ENCODE measurements around the gene ZC3H7A.
"Not testable (repeated sequence)": the region's sequence is repeated elsewhere in the genome, so short reads cannot be mapped to it uniquely, and the experiment has no call there.

Gene ZC3H7A

DNA sequence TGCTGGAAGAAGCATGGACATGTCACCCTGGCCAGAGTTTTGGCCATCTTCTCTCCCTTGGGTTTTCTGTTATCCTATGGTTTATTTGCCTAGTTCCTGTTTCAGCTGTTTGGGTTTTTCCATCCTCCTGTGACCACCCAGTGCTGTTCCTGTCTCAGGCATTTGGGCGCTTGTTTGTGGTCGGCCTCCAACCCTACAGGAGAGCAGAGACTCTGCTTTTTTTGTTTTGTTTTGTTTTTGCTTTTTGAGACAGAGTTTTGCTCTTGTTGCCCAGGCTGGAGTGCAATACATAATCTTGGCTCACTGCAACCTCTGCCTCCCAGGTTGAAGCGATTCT lies 3.3 kb upstream of the ZC3H7A start:
- no peak for DNase-seq

DNA sequence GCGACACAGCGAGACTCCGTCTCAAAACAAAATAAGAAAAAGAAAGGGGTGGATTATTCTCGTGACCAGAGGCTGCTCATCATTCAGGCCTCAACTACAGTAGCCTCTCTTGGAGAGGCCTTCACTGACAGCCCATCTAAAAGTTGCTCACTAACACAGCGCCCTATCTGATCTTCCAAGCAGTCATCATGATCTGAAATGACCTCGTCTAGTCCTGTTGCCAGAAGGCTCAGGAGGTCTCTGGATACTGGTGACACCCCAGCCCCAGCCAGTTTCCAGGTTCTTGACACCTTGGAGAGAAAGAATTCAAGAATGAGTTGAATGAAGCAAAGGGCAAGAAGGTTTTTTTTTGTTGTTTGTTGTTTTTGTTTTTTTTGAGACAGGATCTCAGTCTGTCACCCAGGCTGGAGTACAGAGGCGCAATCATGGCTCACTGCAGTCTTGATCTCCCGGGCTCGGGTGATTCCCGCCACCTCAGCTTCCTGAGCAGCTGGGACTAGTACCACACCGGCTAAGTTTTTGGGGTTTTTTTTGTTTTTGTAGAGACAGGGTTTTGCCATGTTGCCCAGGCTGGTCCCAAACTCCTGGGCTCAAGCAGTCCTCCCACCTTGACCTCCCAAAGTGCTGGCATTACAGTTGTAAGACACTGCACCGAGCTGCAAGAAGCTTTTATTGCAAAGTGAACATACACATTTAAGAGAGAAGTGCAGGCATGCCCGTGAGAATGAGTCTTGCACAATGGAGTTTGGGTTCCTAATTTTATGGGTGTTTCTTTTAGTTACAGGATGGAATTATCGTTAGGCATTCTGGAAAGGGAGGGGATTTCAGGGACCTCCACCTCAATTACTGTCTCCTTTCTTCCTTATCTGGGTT lies 2.7 kb upstream of the ZC3H7A start:
- DNase-seq = no peak

DNA sequence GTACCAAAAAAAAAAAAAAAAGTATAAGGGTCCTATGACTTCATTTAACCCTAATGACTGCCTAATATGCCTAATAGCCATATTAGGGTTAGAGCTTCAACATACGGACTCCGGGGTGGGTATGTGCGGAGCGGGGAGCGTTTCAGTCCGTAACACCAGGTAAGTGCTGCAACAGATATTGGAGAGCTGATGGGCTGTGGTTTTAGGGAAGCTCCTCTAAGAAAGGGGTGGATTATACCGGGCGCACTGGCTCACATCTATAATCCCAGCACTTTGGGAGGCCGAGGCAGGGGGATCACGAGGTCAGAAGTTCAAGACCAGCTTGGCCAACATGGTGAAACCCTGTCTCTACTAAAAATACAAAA lies 1.9 kb upstream of the ZC3H7A start:
- DNase-seq = no peak

DNA sequence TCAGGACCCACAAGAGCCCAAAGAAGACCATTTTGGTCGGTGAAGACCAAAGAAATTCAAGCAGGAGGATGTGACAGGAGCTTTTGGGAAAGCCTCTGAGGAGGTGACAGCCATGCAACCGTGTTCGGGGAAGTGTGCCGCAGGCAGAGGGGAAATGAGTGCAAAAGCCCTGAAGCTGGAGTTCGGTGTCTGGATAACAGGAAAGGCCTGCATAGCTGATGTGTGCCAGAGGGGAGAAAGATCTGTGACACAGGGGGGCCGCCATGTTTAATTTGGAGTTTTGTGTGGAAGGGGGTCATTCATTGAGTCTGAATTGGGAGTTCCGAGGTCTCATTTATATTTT lies 870 bp upstream of the ZC3H7A start:
- DNase-seq = peak; percentile 32

DNA sequence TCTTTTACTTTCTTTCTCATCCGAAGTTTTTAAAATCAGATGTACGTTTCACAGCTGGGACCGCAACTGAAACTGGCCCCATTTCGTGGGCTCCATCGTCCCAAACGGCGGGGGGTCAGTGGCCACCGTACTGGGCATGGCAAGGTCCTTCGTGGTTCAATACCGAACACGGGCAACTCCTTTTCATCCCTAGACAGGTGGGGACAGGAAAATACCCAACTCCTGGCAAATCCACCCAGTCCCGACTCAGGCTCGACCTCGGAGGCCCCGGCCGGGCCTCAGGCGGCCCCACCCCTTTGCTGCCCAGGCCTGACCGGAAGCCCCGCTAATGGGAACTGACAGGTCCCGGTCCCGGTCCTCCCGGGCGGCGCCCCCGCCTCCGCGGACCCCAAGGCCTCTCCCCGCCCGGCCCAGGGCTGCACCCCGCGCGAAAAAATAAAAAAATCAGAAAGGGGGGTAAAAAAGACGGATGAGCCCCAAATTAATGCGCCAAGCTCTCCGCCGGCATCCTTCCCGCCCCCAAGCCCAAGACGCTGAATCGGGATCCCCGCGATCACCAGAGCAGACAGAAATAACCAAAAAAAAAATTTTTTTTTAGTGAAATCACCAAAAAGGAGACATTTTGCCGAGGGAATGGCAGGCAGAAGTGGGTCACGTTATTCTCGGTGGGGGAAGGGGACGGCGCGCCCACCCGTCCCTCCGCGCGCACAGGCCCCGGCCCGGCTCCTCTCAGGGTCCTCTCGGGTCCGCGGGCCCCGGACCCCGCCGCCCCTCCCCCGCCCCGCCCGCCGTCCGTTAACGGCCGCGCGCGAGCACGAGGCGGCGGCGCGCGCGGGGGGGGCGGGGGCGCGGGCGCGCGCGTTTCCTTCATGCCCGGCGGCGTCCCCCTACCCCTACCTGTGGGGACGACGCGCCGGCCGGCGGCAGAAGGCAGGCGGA lies 562 bp downstream of the ZC3H7A start:
- DNase-seq = peak; percentile 63

DNA sequence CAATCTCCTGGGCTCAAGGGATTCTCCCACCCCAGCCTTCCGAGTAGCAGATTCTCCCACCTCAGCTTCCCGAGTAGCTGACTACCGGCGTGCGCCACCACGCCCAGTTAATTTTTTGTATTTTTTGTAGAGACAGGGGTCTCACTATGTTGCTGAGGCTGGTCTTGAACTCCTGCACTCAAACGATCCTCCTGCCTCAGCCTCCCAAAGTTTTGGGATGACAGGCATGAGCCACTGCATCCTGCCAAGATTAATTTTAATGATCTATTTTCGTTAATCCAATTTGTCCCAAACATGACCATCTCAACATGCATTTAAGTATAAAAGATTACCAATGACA lies 1.2 kb downstream of the ZC3H7A start:
- DNase-seq = no peak

DNA sequence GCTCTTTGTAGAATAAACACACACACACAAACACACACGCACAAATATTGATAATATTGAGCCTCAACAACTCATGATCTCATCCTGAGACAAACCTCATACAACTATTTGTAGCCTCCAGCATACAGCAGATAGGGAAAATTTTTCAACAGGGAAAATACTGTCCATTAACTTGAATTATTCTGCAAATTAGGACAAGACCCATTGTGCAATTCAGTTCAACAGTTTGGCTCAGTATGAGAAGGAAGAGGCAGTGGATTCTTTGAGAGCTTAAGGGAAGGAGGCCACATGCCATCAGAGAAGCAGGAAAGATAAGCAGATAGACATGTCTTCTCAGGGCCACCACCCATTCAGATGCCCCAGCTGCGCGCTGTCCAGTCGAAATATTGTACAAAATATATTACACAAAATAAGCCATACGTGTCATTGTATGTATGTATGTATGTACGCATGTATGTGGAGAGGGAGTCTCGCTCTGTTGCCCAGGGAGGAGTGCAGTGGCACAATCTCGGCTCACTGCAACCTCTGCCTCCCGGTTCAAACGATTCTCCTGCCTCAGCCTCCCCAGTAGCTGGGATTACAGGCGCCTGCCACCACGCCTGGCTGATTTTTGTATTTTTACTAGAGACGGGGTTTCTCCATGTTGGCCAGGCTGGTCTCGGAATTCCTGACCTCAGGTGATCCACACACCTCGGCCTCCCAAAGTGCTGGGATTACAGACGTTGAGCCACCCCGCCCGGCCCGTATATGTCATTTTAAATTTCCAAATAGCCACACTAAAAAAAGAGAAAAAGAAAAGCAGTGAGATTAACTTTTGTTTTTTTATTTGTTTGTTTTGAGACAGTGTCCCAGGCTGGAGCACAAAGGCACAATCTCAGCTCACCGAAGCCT lies 1.8 kb downstream of the ZC3H7A start:
- DNase-seq = peak; percentile 1

DNA sequence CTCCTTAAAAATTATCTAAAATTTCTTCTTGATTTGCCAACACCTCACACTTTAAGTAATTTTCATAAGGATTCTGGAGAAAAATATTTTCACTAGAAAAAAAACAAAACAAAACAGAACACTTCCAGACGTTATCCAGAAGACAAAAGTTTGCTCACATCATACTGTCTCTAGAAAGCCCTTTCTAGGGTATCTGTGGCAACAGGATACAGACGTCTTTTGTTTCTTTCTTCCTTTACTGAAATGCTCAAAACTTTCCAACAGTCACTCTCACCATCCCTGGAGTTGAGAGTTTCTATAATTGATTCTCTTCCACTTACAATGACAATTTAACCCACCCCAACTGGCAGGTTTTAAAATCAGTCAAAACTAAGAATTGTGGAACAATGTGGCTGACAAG lies 2.6 kb downstream of the ZC3H7A start:
- no peak for DNase-seq

DNA sequence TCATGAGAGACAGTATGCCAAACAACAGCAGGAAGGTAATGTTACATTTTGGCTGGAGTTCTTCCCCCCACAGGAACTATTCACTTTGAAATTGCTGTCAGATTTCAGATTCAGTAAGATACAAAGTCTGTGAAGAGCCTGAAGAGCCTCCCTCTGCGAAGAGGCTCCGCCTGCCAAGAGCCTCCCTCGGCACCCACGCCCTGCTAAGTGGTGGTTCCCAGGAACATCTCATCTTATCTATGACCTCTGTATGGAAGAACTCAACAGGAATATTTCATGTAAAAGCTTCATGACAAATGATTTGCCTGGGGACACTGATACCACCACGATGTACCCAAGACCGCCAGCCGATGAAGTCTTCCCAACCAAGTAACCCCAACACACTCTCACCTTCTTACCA lies 3.2 kb downstream of the ZC3H7A start:
- no peak for DNase-seq

DNA sequence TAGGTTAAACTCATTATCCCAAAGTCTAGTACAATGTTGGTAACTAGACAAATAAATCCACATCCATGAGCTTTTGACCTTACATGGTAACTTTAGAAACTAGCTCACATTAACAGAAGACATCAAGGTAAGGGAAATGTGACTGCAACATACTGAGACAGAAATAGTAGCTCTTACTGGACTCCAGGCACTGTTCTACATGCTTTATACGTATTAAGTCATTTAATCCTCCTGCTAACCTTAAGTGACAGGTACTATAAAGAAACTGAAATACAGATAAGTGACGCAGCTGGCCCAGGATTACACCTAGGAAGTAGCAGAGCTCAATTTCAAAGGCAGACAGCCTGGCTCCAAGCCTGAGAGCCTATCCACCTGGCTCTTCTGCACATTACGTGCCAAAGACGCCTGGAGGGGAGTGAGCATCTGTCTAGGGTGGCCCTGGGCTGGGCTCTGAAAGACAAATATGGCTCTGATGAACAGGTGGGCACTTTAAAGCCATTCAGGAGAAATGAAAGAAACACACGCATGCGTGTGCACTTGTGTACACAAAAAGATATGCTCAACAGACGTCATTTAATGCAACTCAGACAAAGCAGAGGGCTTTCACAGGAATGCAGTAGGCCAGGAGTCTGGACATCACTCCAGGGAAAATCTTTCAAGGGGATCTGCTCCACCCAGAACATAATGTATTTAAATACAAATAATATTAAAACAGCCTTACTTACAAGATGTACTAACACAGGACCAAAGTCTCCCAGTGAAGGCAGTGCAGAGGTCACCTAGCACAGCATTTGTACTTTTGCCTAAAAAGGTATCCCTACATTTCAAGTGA lies 4.4 kb downstream of the ZC3H7A start:
- no peak for DNase-seq

DNA sequence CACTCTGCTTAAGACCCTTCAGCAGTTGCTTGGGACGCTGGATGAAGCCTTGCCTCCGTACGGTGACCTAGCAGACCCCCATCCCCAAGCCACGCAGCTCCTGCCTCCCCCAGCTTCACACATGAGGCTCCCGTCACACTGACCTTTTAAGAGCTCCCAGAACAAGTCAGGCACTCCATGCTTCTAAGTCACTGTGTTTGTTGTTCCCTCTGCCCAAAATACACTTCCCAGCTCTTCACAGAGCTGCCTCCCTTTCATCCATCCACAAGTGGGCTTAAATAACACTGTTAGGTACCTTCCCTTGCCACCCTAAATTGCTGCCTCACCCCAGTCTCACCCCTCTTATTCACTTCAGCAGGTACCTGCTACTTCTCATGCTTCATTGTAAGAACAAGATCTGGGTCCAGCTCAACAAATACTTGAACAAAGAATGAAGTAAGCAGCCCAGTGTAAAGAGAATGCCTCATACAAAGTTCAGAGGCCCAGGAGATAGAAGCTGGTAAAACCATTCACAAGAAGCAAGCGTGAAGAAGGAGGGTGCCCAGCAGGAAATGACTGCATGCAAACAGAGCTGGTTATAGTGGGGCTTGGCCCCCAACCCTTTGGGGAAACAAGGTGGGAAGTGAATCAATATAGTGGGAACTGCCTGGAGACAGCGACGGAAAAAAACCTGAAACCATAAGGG lies 5.8 kb downstream of the ZC3H7A start:
- DNase-seq = no peak

DNA sequence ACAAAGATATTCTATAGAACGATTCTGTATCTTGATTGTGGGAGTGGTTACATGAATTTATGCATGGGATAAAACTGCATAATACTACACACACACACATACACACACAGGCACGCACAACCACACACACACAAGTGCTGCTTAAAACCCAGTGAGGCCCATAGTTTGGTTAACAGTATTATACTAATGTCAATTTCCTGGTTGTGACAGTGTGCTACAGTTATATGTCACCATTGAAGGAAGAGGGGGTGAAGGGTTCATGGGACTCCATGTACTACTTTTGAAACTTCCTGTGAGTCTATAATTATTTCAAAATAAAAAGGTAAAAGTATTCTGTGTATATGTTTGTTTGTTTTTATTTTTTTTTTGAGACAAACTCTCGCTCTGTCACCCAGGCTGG lies 8.1 kb downstream of the ZC3H7A start:
- no peak for DNase-seq

DNA sequence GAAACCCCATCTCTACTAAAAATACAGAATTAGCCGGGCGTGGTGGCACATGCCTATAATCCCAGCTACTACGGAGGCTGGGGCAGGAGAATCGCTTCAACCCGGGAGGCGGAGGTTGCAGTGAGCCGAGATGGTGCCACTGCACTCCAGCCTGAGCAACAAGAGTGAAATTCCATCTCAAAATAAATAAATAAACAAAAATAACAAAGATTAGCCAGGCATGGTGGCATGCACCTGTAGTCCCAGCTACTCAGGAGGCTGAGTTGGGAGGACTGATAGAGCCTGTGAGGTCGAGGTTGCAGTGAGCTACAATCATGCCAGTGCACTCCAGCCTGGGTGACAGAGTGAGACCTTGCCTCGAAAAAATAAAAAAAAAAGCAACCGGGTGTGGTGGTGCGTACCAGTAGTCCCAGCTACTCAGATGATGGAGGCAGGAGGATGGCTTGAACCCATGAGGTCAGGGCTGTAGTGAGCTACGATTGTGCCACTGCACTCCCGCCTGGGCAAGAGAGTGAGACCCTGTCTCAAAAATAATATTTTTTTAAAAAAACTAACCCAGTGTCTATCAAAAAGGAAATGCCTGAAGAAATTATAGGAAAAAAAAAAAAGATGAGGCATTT lies 12.0 kb downstream of the ZC3H7A start:
- not testable (repeated sequence) for DNase-seq

DNA sequence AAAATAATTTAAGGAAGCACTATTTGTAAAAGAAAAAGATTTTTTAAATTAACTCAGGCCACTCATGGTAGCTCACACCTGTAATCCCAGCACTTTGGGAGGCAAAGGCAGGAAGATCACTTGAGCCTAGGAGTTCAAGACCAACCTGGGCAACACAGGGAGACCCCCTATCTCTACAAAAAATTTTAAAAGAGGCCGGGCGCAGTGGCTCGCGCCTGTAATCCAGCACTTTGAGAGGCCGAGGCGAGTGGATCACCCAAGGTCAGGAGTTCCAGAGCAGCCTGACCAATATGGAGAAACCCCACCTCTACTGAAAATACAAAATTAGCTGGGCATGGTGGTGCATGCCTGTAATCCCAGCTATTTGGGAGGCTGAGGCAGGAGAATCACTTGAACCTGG lies 12.7 kb downstream of the ZC3H7A start:
- DNase-seq = not testable (repeated sequence)

DNA sequence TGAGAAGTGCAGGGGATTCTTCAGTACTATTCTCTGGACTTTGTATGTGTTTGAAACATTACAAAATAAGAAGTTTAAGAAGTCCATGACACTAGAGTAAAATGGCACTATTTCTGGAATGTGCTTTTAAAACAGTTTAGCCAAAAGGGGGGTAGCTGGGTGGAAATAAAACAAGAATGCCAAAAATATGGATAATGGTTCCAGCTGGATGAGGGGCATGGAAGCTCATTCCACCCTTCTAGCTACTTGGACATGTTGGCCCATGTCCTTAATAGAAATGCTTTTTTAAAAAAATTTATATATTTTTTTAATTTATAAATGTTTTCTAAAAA lies 13.1 kb downstream of the ZC3H7A start:
- DNase-seq = peak; percentile 17

DNA sequence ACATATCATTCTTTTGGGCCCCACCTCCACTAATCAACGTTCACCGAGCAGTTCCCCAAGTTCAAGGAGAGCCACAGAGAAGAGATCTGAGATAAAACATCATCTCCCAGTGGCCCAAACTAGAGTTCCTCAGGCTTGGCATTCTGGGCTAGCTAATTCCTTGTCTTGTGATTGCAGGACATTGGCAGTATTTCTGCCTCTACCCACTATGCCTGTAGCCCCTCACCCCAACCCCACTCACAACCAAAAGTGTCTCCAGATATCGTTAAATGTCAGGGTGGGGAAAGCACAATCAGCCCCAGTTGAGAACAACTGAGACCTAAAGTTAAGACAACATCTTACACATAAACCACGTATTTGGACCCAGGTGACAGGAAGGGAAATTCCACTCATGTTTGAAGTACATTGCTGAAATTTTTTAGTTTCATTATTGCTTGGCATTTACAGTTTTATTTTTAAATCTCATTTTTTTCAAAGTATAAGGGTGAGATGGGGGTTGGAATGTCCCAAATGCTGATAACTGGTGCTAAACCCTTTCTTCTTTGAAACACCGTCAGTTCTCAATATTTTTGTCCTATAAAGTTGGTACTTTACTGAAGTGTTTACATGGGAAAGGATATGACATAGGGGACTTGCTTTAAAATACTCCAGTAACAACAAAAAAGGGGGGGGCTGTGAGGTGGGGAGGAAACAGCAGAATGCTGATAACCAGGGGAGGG lies 13.6 kb downstream of the ZC3H7A start:
- peak; percentile 54 for DNase-seq

DNA sequence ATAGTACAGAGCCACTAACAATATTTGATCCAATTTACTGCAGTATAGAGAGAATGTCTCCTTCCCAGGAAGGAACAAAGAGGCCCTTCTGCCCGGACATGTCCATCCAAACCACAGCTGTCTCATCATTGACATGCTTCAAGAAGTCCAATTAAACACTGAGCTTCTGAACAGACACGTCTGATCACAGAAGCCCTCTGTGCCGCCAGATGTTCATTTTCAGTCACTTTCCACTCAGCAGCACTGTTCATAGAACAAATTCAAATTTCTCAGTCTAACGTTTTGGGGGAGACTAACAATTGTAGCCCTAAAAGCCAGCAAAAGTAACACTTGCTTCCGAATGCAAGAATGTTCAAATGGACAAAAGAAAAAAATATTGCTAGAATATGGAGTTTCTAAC lies 15.3 kb downstream of the ZC3H7A start:
- no peak for DNase-seq

DNA sequence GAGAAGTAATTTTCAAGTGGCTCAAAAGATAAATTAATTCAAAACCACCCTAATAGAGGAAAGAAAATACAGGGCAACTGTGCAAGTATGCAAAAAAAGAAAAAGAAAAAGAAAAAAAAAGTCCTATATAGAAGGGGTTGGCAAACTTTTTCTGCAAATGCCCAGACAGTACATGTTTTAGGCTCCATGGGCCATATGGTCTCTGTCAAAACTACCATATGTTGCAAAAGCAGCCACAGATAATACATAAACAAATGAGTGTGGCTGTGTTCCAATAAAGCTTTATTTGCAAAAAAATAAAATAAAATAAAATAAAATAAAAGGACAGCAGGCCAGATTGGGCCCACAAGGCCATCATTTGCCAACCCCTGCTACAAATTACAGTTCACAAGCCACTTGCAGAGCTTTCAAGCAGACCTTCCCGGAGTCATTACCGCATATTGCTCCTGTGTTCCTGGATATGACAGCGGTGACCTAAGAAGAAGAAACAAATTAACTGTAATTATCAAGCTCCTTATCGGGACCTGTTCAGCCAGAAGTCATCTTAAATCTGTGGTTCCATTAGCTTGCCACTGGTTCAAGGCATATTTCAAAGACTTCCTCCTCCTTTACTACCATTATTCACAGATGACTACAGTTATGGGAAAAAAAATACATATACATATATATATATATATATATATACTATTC lies 15.9 kb downstream of the ZC3H7A start:
- DNase-seq = no peak

DNA sequence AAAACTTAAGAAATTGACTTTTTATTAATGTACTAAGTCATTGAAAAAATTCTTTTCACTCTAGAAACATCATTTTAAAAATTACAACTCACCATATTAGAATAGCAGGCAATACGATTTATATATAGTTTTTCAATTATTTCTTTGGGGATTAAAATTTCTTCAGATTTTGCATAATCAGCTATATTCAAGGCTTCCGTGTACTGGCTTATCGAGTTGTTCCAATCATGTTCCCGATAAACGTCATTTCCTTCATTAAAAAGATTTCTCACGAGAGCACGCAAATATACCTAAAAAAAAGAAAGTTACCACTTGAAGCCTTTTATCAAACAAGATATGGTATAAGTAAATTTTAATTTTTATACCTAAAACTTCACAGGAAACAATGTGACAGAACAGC lies 18.0 kb downstream of the ZC3H7A start:
- no peak for DNase-seq

DNA sequence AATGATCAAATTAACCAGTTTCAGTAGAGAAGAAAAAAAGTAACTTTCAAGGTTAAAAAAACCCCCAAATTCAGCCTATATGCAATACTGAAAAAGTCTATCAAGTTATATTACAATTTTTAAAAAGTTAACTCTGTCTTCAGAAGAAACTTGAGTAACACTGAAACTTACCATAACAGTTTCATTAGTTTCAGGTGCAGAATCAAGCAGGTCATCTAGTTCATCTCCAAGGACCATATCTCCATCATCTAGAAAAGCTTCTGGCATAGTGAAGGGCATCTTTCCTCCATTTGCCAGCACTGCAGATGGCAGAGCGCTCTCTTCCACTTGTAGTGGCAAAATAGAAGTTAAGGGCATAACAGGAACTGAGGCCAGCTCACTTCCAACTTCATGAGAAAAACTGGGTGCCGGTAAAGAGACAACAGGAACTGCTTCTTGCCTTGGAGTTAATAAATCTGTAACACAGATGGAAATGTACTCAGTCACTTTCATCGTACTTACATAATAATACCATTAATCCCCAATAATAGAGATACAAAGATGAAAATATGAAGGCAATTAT lies 22.9 kb downstream of the ZC3H7A start:
- no peak for DNase-seq
